Measurements from ENCODE around the gene ENTPD8. TPM values are rescaled to one million over a fixed set of nuclear protein-coding genes. Genes with fewer than 3 reads are reported as not detected.

The ENTPD8 gene
- total RNA-seq, 1 experiment from 2014 or later, result not detected

GRCh38 chr9:137460363-137461315 lies 19.5 kb upstream of the ENTPD8 start:
- H4K20me1 ChIP-seq (ENCODE audit: low read length), result no peaks in the 10 kb centered on the region
- TF ChIP-seq, protein P1, sequence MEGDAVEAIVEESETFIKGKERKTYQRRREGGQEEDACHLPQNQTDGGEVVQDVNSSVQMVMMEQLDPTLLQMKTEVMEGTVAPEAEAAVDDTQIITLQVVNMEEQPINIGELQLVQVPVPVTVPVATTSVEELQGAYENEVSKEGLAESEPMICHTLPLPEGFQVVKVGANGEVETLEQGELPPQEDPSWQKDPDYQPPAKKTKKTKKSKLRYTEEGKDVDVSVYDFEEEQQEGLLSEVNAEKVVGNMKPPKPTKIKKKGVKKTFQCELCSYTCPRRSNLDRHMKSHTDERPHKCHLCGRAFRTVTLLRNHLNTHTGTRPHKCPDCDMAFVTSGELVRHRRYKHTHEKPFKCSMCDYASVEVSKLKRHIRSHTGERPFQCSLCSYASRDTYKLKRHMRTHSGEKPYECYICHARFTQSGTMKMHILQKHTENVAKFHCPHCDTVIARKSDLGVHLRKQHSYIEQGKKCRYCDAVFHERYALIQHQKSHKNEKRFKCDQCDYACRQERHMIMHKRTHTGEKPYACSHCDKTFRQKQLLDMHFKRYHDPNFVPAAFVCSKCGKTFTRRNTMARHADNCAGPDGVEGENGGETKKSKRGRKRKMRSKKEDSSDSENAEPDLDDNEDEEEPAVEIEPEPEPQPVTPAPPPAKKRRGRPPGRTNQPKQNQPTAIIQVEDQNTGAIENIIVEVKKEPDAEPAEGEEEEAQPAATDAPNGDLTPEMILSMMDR (conservative IDR thresholded peaks at IDR 0.05; ENCODE audit: low read depth, low read length), result no peak
- TF ChIP-seq EZH2 (IDR thresholded peaks at IDR 0.05; ENCODE audit: low read length, unreplicated experiment) (no peak), EZH2phosphoT487 (IDR thresholded peaks at IDR 0.05; ENCODE audit: borderline replicate concordance, low read length) (no peak)
- H3F3A ChIP-seq (ENCODE audit: low read length, unreplicated experiment), result no peaks in the 10 kb centered on the region
- H3K4me1 ChIP-seq (ENCODE audit: insufficient read depth, low read length), result peaks cover 4% of the 10 kb centered on the region; the same call in 1 of the 2 replicates
- no peak overlapping the region for H3K4me2 ChIP-seq (ENCODE audit: low read length)
- H3K9me2 ChIP-seq (replicated peaks; ENCODE audit: low read length), result no peaks in the 10 kb centered on the region
- ATAC-seq (no peak), DNase-seq (no peak)
- no peak overlapping the region for H3K9ac ChIP-seq (ENCODE audit: low read length)
- POLR2A ChIA-PET (ENCODE audit: unreplicated experiment), result no interaction called here
- no peaks in the 10 kb centered on the region for H3K27me3 ChIP-seq (ENCODE audit: low read length)
- peaks cover 13% of the 10 kb centered on the region; the same call in 1 of the 2 replicates for H3K79me2 ChIP-seq (ENCODE audit: low read length)
- no peak overlapping the region for H3K27ac ChIP-seq (ENCODE audit: low read length)
- no peak overlapping the region for H2AFZ ChIP-seq (ENCODE audit: low read length)
- BruUV-seq (replicated peaks), result no TSS peak
- intact Hi-C loops (cut with micrococcal nuclease), result no loop called here
- no peak overlapping the region for H3K4me3 ChIP-seq (ENCODE audit: low read length)
- CTCF ChIA-PET, result no interaction called here
- no peaks in the 10 kb centered on the region for H3K9me3 ChIP-seq (ENCODE audit: low read length)
- no peaks in the 10 kb centered on the region for H3K36me3 ChIP-seq (ENCODE audit: low read depth, low read length)

- Histone ChIP-seq H3K4me3 (ENCODE audit: low read length) (peak overlapping the region; percentile 50; the same call in 1 of the 2 replicates), H3K9me2 (replicated peaks; ENCODE audit: low read length) (no peaks in the 10 kb centered on the region), H3K27me3 (ENCODE audit: low read length) (no peaks in the 10 kb centered on the region), H3K4me1 (ENCODE audit: insufficient read depth, low read length) (peaks cover 4% of the 10 kb centered on the region; the same call in 1 of the 2 replicates), H3K9ac (ENCODE audit: low read length) (peak overlapping the region; percentile 61), H4K20me1 (ENCODE audit: low read length) (no peaks in the 10 kb centered on the region), H3K36me3 (ENCODE audit: low read depth, low read length) (no peaks in the 10 kb centered on the region), H3K9me3 (ENCODE audit: low read length) (no peaks in the 10 kb centered on the region), H2AFZ (ENCODE audit: low read length) (peak overlapping the region; percentile 91), H3K4me2 (ENCODE audit: low read length) (peak overlapping the region; percentile 83), H3K27ac (ENCODE audit: low read length) (peak overlapping the region; percentile 26; the same call in 1 of the 2 replicates), H3F3A (ENCODE audit: low read length, unreplicated experiment) (no peaks in the 10 kb centered on the region), H3K79me2 (ENCODE audit: low read length) (peaks cover 13% of the 10 kb centered on the region; the same call in 1 of the 2 replicates)
- ChIA-PET CTCF (interaction anchor here (0.5 to 1.0 kb wide), 2 partner anchors 23 to 482 kb away, joined by 3 to 5 read pairs; no protein-coding TSS in a partner anchor), POLR2A (ENCODE audit: unreplicated experiment) (no interaction called here)
- BruUV-seq (replicated peaks), result TSS peak; percentile 35
- no peak for DNase-seq
- peak; percentile 9 for ATAC-seq
- intact Hi-C loops (cut with micrococcal nuclease), result loop anchor here (2.0 kb wide), 1 partner anchor 23 kb away; no protein-coding TSS in a partner anchor
- TF ChIP-seq, protein P1 (conservative IDR thresholded peaks at IDR 0.05; ENCODE audit: low read depth, low read length), result no peak
- TF ChIP-seq EZH2phosphoT487 (IDR thresholded peaks at IDR 0.05; ENCODE audit: borderline replicate concordance, low read length), result no peak
- TF ChIP-seq EZH2 (IDR thresholded peaks at IDR 0.05; ENCODE audit: low read length, unreplicated experiment), result no peak
These were observed 18.6 kb upstream of the ENTPD8 start for GRCh38 chr9:137459601-137460362.
